Osteocyte (in vitro differentiated cells): ENCODE results near the gene SNAPC2. TPM values are rescaled to one million over a fixed set of nuclear protein-coding genes. Genes with fewer than 3 reads are reported as not detected.

Experiments used
- DNase-seq: peaks from one replicate; pipeline ENCODE4 v3.0.0; 2021; ENCODE audit warnings: mixed read lengths; ENCODE audit not compliant: unreplicated experiment; ENCODE audit errors: extremely low spot score
- H3K27ac Mint-ChIP-seq: one replicate; pipeline ENCODE4 v1.8.0; 2021; ENCODE audit warnings: mild to moderate bottlenecking, mixed read lengths; ENCODE audit not compliant: unreplicated experiment
- H3K27me3 Mint-ChIP-seq: one replicate; pipeline ENCODE4 v1.8.0; 2021; ENCODE audit warnings: mixed read lengths; ENCODE audit not compliant: unreplicated experiment
- H3K36me3 Mint-ChIP-seq: one replicate; pipeline ENCODE4 v1.8.0; 2021; ENCODE audit warnings: mixed read lengths; ENCODE audit not compliant: unreplicated experiment
- H3K4me1 Mint-ChIP-seq: one replicate; pipeline ENCODE4 v1.8.0; 2021; ENCODE audit warnings: mixed read lengths; ENCODE audit not compliant: unreplicated experiment
- H3K4me3 Mint-ChIP-seq: one replicate; pipeline ENCODE4 v1.8.0; 2021; ENCODE audit warnings: mild to moderate bottlenecking, moderate library complexity, mixed read lengths; ENCODE audit not compliant: unreplicated experiment
- H3K9me3 Mint-ChIP-seq: one replicate; pipeline ENCODE4 v1.8.0; 2021; ENCODE audit warnings: mixed read lengths; ENCODE audit not compliant: unreplicated experiment
- CTCF ChIP-seq: fragments of 200-600 bp; sonication (generic); IDR thresholded peaks from 2 replicates; pipeline ENCODE4 v1.5.0; 2021; ENCODE audit warnings: antibody characterized with exemption, mild to moderate bottlenecking, moderate library complexity
- total RNA-seq: library from RNA; stranded (reverse); gene quantifications from 2 replicates; pipeline ENCODE4 v1.2.1, GENCODE V29; 2021

Gene SNAPC2
- total RNA-seq, 1 donor from 2014 or later, result 19.6 TPM

GRCh38 chr19:7879111-7879807 lies 40.9 kb upstream of the SNAPC2 start:
- no peak overlapping the region for H3K27ac Mint-ChIP-seq
- H3K9me3 Mint-ChIP-seq, result no peaks in the 10 kb centered on the region
- TF ChIP-seq CTCF, result no peak
- H3K4me1 Mint-ChIP-seq, result peaks cover 9% of the 10 kb centered on the region
- DNase-seq, result no peak
- no peaks in the 10 kb centered on the region for H3K36me3 Mint-ChIP-seq
- H3K27me3 Mint-ChIP-seq, result peaks cover 15% of the 10 kb centered on the region
- H3K4me3 Mint-ChIP-seq, result no peak overlapping the region

GRCh38 chr19:7879836-7880235 lies 40.3 kb upstream of the SNAPC2 start:
- Mint-ChIP-seq H3K27ac (no peak overlapping the region), H3K9me3 (no peaks in the 10 kb centered on the region), H3K36me3 (no peaks in the 10 kb centered on the region), H3K27me3 (peaks cover 12% of the 10 kb centered on the region), H3K4me3 (no peak overlapping the region), H3K4me1 (peaks cover 7% of the 10 kb centered on the region)
- DNase-seq, result no peak
- no peak for TF ChIP-seq CTCF

GRCh38 chr19:7881910-7882309 lies 38.2 kb upstream of the SNAPC2 start:
- no peak overlapping the region for H3K4me3 Mint-ChIP-seq
- no peaks in the 10 kb centered on the region for H3K36me3 Mint-ChIP-seq
- no peak for TF ChIP-seq CTCF
- no peak for DNase-seq
- peaks cover 7% of the 10 kb centered on the region for H3K4me1 Mint-ChIP-seq
- no peak overlapping the region for H3K27ac Mint-ChIP-seq
- no peaks in the 10 kb centered on the region for H3K27me3 Mint-ChIP-seq
- H3K9me3 Mint-ChIP-seq, result no peaks in the 10 kb centered on the region

- Mint-ChIP-seq H3K27me3 (no peaks in the 10 kb centered on the region), H3K9me3 (no peaks in the 10 kb centered on the region)
- no peak for DNase-seq
Observed at GRCh38 chr19:7883105-7883504, 37.0 kb upstream of the SNAPC2 start.

More at GRCh38 chr19:7883105-7883504, 37.0 kb upstream of the SNAPC2 start:
- H3K36me3 Mint-ChIP-seq, result no peaks in the 10 kb centered on the region
- H3K4me3 Mint-ChIP-seq, result no peak overlapping the region
- H3K4me1 Mint-ChIP-seq, result peaks cover 5% of the 10 kb centered on the region
- no peak overlapping the region for H3K27ac Mint-ChIP-seq
- no peak for TF ChIP-seq CTCF
